ENCODE data around the gene GALNT8. TPM values are rescaled to one million over a fixed set of nuclear protein-coding genes. Genes with fewer than 3 reads are reported as not detected.
A peak's percentile ranks its signal among the peaks of the same experiment; 100 is the strongest.
"Not testable (repeated sequence)": the region's sequence is repeated elsewhere in the genome, so short reads cannot be mapped to it uniquely, and the experiment has no call there.

GALNT8 gene, protein sequence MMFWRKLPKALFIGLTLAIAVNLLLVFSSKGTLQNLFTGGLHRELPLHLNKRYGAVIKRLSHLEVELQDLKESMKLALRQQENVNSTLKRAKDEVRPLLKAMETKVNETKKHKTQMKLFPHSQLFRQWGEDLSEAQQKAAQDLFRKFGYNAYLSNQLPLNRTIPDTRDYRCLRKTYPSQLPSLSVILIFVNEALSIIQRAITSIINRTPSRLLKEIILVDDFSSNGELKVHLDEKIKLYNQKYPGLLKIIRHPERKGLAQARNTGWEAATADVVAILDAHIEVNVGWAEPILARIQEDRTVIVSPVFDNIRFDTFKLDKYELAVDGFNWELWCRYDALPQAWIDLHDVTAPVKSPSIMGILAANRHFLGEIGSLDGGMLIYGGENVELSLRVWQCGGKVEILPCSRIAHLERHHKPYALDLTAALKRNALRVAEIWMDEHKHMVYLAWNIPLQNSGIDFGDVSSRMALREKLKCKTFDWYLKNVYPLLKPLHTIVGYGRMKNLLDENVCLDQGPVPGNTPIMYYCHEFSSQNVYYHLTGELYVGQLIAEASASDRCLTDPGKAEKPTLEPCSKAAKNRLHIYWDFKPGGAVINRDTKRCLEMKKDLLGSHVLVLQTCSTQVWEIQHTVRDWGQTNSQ
- total RNA-seq: under 0.01 and 0.20 TPM in 2 replicates

DNA sequence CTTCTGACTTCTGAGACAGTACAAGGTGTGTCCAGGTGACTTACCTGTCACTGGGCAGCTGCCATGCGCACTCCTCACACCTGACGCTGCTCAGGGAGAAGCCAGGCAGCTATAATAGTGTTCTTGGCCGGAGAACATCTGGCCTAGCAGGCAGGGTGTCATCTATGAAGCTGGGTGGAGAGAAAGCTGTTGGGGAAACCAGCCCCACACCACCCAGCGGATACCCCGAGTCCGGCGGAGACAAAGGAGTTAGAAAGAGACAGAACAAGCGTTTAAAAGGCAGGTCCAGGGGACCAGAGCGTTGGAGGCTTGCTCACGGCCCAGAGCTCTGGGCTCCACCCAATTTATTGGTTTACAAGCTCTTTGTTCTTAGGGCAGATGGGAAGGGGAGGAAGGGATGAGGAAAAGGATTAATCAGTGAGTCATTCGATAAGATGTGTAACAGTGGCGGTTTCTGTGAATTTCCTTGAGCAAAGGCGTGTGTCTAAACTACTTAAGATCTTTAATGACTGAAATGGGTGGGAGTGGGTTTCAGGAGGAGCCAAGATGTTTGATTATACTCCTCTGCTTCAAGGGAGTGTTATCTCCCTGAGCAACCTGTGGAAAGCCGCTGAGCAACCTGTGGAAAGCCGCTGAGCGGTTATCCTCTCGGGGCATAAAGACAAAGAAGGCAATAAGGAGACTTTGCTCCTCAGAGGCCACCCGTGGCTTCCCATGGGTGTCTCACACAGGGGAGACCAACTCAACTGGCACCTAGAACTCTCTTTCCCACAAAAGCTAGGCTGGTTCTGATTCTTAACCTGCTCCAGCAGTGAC, at the start of gene GALNT8:
Gene GALNT8 (plus strand): TSS at position 580 of the 816 bp plus-strand sequence. CDS start 278 bp downstream, outside the sequence.
- peak in 1 of 2 donors; percentile 21 for DNase-seq (ENCODE audit: low read depth in 2 of 2)

DNA sequence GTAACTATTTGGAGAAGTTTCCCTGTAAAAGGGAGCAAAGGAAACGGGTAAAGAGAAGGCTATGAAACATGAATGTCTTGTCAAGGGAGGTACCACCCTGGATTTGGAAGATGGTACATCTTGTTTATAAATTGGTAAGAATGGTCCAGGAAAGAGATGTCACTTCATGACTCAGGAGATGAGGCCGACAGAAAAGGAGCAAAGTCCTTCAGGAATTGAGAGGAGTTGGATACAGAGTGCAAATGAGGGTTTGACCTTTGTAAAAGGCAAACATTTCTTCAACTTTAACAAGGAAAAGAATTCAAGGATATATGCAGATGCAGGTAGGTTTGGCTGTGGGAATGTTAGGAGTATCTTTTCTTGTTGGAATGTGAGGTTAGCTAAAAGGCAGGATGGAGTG, 40.5 kb upstream of the GALNT8 start:
- no peak for DNase-seq (ENCODE audit: low read depth in 2 of 2)

DNA sequence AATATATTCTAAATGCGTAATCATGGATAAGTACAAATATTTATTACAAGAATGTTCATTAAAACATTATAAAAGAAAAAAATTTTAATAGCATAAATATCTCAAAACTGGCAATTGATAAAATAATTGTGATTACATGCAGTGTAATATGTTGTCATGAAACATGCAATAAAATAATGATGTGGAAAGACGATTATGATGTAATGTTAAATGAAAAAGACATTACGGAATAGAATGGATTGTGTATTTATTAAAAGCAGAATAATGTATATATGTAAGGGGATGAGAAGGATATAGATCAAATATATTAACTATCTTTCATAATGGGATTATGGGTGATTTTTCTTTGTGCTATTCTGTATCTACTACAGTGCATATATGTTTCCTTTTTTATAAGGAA, 38.5 kb upstream of the GALNT8 start:
- DNase-seq (ENCODE audit: low read depth in 2 of 2): no peak

DNA sequence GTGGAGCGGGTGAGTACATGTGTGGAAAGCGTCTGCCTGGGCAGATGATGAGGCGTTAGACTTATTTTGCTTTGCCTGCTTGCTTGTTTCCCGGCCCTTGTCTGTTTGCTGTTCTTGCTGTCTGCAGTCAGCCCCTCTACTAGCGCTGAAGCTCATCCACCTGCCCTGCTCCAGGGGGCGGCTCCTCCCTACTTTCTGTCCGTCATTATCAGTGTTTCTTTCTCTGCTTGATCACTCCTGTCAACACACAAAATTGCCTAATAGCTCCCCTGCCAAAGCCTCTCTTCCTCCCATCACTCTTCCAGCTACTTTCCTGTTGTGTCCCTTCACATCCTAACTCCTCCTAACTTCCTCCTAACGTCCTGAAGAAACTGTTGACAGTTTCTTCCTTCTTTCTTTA, 34.9 kb upstream of the GALNT8 start:
- DNase-seq (ENCODE audit: low read depth in 2 of 2): no peak

DNA sequence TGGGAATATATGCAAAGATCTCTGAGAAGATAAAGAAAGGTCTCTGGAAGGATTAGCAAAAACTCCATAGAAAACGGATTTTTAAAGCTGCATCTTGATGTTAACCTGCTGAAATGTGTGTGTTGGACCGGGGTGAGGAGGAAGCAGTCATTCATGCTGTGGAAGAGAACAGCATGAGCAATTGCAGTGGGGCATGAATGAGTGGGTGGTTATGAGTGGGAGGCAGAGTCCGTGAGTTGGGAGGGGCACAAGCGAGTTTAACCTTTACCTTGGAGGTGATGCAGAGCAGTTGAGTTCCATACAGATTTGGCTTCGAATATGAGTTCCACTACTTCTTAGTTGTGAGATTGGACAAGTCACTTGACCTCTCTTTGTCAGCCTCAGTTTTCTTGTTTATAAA, 29.4 kb upstream of the GALNT8 start:
- no peak for DNase-seq (ENCODE audit: low read depth in 2 of 2)

DNA sequence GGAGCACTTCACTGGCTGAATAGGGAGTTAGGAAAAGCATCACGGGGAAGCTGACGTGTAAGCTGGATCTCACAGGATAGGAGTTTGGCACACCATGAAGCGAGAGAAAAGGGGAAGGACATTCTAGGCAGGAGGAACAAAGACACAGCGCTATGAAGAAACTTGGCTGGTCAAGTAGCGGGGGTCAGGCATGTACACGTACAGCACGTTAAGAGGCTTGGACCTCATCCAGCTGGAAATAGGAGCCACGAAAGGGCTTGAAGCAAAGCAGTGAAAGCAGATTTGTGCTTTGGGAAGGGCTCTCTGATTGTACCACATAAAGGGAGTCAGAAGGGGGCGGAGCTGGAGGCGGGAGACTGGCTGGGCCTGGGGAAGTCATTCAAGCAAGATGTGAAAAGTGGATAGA, 19.6 kb upstream of the GALNT8 start:
- no peak for DNase-seq (ENCODE audit: low read depth in 2 of 2)

DNA sequence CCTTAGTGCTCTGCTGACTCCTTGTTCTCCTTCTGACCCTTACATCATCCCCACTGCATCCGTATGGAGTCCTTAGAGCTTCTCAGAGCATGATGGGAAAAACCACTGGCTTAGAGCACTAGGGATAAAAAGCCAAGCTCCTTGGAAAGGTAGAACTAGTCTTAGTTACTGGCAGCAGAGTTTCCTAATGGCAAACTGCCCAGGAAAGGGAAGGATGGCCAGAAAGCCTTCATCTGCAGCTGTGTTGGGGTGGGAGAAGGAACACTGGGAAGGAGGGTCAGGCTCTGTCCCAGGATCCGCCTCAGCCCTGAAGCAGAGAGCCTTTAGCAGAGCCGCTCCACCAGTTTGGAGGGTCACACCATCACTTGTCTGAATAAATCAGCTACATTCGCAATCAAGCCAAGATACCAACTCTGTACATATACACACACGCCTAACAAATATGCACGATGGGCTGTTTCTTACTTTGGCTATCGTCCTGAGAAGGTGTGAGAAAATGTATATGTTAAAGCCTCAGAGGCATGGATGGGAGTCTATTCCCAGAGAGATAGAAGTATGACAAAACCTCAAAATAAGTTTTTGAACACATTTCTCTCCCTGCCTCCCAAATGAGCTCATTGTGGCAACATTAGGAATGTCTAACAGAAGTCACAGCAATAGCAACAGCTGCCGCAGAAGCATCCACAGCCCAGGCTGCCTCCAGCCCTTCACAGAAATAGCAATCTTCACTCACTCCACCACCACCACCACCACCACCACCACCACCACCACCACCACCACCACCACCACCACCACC, 18.6 kb upstream of the GALNT8 start:
- no peak for DNase-seq (ENCODE audit: low read depth in 2 of 2)

DNA sequence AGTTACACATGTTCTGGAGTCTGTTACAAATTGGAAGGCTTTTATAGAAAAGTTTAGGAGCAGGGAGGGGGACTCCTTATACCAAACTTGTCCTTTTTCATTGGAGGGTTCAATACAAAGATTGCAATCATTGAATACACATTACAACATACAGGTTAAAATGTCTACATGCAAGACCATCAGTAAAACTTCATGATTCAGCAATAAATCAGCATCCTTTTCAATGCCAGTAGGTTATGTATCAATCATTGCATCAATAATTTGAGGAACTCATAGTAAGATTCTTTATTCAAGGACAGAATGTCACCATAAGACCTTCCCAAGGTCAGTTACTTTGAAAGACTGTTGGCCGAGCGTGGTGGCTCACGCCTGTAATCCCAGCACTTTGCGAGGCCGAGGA, 16.5 kb upstream of the GALNT8 start:
- DNase-seq (ENCODE audit: low read depth in 2 of 2): no peak

DNA sequence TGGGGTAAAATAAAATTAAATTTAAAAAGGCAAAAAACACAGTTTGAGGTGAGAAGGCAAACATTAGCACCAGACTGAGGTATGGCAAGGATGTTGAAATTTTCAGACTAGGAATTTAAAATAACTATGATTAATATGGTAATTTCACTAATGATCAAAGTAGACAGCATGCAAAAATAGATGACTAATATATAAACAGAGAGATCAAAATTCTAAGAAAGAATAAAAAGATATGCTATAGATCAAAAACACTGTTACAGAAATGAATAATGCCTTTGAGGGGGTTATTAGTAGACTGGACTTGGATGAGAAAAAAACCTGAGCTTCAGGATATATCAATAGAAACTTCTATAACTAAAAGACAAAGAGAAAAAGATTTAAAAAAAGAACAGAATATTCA, 14.4 kb upstream of the GALNT8 start:
- DNase-seq (ENCODE audit: low read depth in 2 of 2): no peak

DNA sequence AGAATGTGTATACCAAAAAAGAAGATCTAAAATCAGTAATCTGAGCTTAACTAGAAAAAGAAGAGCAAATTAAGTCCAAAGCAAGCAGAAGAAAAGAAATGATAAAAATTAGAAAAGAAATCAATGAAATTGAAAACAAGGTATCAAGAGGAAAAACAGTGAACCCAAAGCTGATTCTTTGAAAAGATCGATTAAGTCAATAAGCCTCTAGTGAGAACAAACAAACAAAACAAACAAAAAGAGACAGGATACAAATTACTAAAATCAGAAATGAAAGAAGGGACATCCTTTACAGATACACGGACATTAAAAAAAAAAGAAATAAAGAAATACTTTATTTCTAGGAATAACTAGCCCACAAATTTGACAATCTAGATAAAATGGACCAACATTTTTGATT, 12.9 kb upstream of the GALNT8 start:
- no peak for DNase-seq (ENCODE audit: low read depth in 2 of 2)

DNA sequence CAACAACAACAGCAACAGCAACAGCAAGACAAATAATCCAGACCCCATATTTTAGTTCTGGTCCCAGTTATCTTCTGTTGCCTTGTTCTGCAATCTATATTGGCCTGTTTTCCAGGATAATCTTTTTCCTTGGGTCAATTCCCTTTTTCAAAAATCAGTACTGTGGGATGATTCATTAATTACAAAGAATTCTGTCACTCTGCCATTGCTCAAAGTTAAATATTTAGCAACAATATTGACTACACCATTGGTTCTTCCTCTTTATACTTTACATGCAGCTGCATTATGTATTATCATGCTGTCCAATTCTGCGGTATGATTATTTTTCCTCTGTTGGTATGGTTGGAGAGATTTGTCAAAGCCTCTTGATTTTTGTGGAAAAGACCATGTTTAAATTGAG, 10.1 kb upstream of the GALNT8 start:
- DNase-seq (ENCODE audit: low read depth in 2 of 2): no peak

DNA sequence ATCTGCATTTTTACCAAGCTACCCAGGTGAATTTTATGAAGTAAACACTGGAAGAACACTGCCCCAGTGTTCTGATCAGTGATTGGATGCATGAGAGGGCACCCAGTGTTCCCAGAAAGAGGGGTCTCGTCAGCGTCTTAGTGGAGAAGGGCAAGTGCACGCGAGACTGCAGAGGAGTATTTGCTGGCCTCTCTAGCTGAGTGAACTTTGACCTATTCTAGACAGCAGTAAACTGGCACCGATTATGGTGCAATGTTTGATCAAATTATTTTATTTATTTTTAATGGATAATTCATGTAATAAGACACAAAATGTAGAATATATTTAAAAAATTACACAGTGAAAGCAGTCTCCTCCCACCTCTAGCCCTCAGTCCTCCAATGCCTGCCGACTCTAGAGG, 5.3 kb upstream of the GALNT8 start:
- DNase-seq (ENCODE audit: low read depth in 2 of 2): no peak

DNA sequence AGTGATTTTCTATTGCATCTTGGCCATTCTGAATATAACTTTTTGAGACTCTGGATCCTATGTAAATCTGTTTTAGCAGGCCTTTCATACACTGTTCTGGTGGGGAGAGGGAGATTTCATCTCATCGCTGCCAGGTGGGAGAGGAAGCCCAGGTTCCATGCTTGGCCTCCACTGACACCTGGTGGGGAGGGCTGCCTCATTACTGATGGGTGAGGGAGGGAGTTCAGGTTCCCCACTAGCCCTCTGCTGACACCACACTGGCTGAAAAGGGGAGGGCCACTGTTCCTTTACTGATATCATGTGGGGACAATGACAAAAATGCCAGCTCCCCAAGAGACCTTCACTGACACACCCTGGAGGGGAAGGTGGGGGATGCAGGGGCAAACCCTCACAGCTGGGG, 2.4 kb upstream of the GALNT8 start:
- no peak for DNase-seq (ENCODE audit: low read depth in 2 of 2)

DNA sequence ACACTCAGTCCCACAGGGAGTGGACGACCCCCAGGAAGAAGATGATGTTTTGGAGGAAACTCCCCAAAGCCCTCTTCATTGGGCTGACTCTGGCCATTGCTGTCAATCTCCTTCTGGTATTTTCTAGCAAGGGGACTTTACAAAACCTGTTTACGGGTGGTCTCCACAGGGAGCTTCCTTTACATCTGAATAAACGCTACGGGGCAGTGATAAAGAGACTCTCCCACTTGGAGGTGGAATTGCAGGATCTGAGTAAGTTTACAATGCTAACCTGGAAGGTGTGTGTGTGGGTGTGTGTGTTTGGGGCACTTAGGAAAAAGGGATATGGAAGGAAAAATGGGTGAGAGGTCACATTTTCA, 416 bp downstream of the GALNT8 start:
- DNase-seq (ENCODE audit: low read depth in 2 of 2): no peak

DNA sequence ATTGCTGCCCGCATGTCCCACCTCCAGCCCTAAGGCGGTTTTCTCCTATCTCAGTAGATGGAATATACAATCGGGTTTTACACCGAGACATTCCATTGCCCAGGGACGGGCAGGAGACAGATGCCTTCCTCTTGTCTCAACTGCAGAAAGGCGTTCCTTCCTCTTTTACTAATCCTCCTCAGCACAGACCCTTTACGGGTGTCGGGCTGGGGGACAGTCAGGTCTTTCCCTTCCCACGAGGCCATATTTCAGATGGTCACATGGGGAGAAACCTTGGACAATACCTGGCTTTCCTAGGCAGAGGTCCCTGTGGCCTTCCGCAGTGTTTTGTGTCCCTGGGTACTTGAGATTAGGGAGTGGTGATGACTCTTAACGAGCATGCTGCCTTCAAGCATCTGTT, 1.4 kb downstream of the GALNT8 start:
- not testable (repeated sequence) for DNase-seq (ENCODE audit: low read depth in 2 of 2)

DNA sequence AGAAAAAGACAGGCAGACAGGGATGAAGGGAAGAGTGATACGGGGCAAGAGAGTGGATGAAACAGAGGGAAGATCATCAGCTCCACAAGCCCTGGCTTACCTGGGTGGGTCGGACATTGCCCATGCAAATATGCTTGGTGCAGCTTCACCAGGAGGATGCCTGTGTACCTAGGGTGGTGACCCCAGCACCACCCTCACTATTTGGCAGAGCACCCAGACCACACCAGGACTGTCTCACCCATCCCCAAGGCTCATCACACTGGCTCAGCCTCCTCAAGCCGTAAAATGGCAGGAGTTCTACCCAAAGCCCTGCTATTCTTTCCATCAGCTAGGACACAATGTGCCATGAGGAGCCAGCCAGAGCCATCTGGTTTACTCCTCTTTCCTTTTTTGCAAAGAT, 3.0 kb downstream of the GALNT8 start:
- DNase-seq (ENCODE audit: low read depth in 2 of 2): no peak

DNA sequence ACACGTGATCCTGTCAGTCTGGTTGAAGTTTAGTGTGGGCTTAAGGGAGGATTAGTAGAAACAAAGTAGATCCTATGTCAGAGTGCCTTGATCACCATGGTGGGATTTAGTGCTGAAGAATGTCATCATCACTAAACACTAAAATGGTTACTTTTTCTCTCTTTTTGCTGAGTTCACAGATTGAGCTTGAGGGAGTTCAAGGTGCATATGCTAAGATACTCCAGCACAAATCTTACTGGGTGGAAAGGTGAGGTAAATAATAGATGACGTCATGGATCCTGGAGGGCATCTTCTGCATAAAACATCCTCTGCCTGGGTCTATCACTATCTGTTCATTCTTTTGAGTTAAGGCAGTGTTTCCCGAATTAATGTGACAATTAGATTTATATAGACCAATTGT, 4.9 kb downstream of the GALNT8 start:
- DNase-seq (ENCODE audit: low read depth in 2 of 2): no peak

DNA sequence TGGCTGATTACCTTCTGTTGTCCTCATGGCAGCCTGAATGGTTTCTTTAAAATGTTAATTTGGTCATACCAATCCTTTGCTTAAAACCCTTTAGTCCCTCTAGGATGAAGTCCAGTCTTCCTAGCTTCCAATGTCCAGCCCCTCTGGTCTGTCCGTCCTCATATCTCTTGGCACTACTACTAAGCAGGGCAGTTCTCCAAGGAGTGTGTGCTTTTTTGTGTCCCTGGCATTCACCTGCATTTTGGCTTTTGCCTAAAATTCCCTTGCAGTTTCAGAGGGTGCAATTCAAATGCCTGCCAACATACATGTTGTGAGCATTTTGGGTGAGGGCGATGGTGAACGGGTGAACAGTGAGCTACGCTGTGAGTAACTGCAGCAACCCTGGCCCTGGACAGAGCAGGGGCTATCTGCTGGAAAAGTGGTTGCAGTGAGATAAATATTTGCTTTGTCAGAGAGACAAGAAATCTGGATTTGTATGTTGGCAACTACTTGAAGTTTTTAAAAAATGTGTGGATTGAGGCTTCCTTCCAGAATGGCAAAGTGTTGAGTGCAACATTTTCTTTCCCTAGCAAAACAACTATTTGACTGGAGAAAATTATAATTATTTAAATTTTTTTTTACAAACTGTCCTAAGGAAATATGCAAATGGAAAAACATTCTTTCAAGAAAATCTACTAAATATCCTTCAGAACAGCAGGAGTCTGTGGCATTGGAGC, 14.6 kb downstream of the GALNT8 start:
- no peak for DNase-seq (ENCODE audit: low read depth in 2 of 2)

DNA sequence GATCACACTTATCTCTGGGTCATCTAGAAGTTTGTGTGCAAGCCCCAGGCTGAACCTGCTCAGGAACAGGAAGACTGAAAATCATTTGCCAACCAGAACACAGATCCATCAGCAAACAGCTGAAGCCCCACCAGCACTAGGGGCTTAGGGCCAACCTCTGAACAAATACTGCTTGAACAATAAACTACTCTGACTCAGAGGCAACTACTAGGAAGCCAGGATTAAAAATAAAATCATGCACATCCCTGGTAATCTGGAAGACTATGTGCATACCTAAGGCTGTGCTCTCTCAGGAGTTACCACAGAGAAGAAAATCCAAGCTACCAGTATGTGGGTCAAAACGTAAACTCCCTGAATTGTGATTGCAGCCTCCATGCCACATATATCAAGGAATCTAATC, 15.9 kb downstream of the GALNT8 start:
- no peak for DNase-seq (ENCODE audit: low read depth in 2 of 2)

DNA sequence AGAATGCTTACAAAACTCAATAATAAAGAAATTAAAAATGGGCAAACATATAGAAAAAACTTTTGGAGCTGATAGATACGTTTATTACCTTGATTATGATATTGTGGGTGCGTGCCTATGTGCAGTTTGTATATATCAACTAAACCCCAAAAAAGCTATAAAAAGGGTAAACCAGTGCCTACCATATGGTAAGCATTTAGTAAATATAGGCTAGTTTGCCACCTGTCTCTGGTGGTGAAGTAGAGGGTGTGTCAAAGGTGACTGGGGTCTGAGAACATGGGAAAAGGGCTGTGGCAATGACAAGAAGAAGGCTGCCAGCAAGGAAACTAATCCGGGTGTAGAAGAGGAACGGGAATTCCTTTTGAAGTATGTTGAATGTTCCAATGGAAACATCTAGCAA, 18.3 kb downstream of the GALNT8 start:
- DNase-seq (ENCODE audit: low read depth in 2 of 2): no peak

DNA sequence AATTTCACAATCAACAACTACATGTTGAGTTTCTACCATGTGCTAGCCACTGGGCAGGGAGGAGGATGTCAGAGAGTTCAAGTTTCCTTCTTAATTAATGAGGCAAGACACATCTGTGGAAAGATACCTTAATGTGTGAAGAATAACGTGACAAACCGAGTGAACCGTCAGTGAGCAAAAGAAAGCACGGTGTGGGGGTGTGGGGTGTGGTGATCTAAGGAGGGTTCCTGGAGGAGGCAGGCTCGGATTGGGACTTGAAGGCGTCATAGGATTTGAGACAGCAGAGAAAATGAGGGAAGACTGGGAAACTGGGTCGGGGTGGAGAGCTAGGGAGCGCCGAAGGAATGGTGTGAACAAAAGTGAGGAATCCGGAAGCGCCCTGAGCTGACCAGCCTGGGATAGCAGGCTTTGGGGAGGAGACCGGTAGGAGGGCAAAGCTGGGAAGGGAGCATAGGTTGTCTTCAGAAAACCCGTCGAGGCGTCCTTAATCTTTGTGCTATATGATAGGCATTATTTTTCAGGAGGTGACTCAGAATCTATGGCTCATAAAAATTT, 22.3 kb downstream of the GALNT8 start:
- DNase-seq (ENCODE audit: low read depth in 2 of 2): no peak
